ENCODE measurements around the gene SAT2.
"Not testable (repeated sequence)": the region's sequence is repeated elsewhere in the genome, so short reads cannot be mapped to it uniquely, and the experiment has no call there.

The SAT2 gene

GRCh38 chr17:7652388-7653356, 25.1 kb upstream of the SAT2 start:
- WGBS: 79% methylated on average over 12 of the region's 12 CpGs
- H3K4me3 ChIP-seq (ENCODE audit: low read length): peak overlapping the region; percentile 66; the same call in 1 of the 2 replicates
- peaks cover 12% of the 10 kb centered on the region; the same call in 1 of the 2 replicates for H3K36me3 ChIP-seq (ENCODE audit: insufficient read depth, low read length)
- no peak overlapping the region for H3K9ac ChIP-seq (ENCODE audit: low read depth, low read length)
- no peak overlapping the region for H3K27ac ChIP-seq (ENCODE audit: low read depth, low read length)
- peaks cover 16% of the 10 kb centered on the region for H3K4me1 ChIP-seq (ENCODE audit: insufficient read depth, low read length)
- H3K27me3 ChIP-seq (ENCODE audit: insufficient read depth, low read length): peaks cover 37% of the 10 kb centered on the region
- no peaks in the 10 kb centered on the region for H3K9me3 ChIP-seq (ENCODE audit: insufficient read depth, low read depth, low read length)

GRCh38 chr17:7651665-7652387, 24.2 kb upstream of the SAT2 start:
- H3K36me3 ChIP-seq (ENCODE audit: insufficient read depth, low read length): peaks cover 12% of the 10 kb centered on the region; the same call in 1 of the 2 replicates
- no peak overlapping the region for H3K27ac ChIP-seq (ENCODE audit: low read depth, low read length)
- H3K4me1 ChIP-seq (ENCODE audit: insufficient read depth, low read length): peaks cover 10% of the 10 kb centered on the region
- no peaks in the 10 kb centered on the region for H3K9me3 ChIP-seq (ENCODE audit: insufficient read depth, low read depth, low read length)
- H3K27me3 ChIP-seq (ENCODE audit: insufficient read depth, low read length): peaks cover 37% of the 10 kb centered on the region
- peak overlapping the region; percentile 32; the same call in 1 of the 2 replicates for H3K9ac ChIP-seq (ENCODE audit: low read depth, low read length)
- H3K4me3 ChIP-seq (ENCODE audit: low read length): peak overlapping the region; percentile 66
- 4% methylated on average over 54 of the region's 54 CpGs for WGBS

- Histone ChIP-seq H3K36me3 (ENCODE audit: insufficient read depth, low read length) (peaks cover 12% of the 10 kb centered on the region; the same call in 1 of the 2 replicates), H3K27ac (ENCODE audit: low read depth, low read length) (no peak overlapping the region), H3K4me3 (ENCODE audit: low read length) (peak overlapping the region; percentile 66), H3K9me3 (ENCODE audit: insufficient read depth, low read depth, low read length) (no peaks in the 10 kb centered on the region), H3K4me1 (ENCODE audit: insufficient read depth, low read length) (peaks cover 5% of the 10 kb centered on the region), H3K27me3 (ENCODE audit: insufficient read depth, low read length) (peaks cover 37% of the 10 kb centered on the region), H3K9ac (ENCODE audit: low read depth, low read length) (peak overlapping the region; percentile 32; the same call in 1 of the 2 replicates)
- under 1% methylated on average over 40 of the region's 45 CpGs for whole genome bisulfite sequencing
Measured at GRCh38 chr17:7651097-7651664, 23.6 kb upstream of the SAT2 start.

GRCh38 chr17:7650509-7651096, 23.0 kb upstream of the SAT2 start, which contains the start of gene ATP1B2:
Gene ATP1B2 (plus strand): TSS chr17:7650926. CDS start chr17:7651519, 593 bp downstream.
- Histone ChIP-seq H3K9ac (ENCODE audit: low read depth, low read length) (peak within 1 kb of the TSS; percentile 32; the same call in 1 of the 2 replicates), H3K4me3 (ENCODE audit: low read length) (peak within 1 kb of the TSS; percentile 66), H3K27ac (ENCODE audit: low read depth, low read length) (no peak within 1 kb of the TSS), H3K9me3 (ENCODE audit: insufficient read depth, low read depth, low read length) (no peaks in the 10 kb centered on the region), H3K36me3 (ENCODE audit: insufficient read depth, low read length) (peaks cover 9% of the 10 kb centered on the region; the same call in 1 of the 2 replicates), H3K4me1 (ENCODE audit: insufficient read depth, low read length) (peaks cover 5% of the 10 kb centered on the region; the same call in 1 of the 2 replicates), H3K27me3 (ENCODE audit: insufficient read depth, low read length) (peaks cover 37% of the 10 kb centered on the region)
- WGBS: under 1% methylated on average over 30 of the region's 34 CpGs

GRCh38 chr17:7647018-7647417, 19.4 kb upstream of the SAT2 start:
- Histone ChIP-seq H3K4me1 (ENCODE audit: insufficient read depth, low read length) (no peaks in the 10 kb centered on the region; the same call in 1 of the 2 replicates), H3K27me3 (ENCODE audit: insufficient read depth, low read length) (peaks cover 25% of the 10 kb centered on the region), H3K9ac (ENCODE audit: low read depth, low read length) (no peak overlapping the region), H3K36me3 (ENCODE audit: insufficient read depth, low read length) (no peaks in the 10 kb centered on the region), H3K27ac (ENCODE audit: low read depth, low read length) (no peak overlapping the region), H3K9me3 (ENCODE audit: insufficient read depth, low read depth, low read length) (no peaks in the 10 kb centered on the region), H3K4me3 (ENCODE audit: low read length) (no peak overlapping the region)
- 94% methylated on average over 3 of the region's 4 CpGs for WGBS

- WGBS: 89% methylated on average over 9 of the region's 9 CpGs
- no peaks in the 10 kb centered on the region for H3K9me3 ChIP-seq (ENCODE audit: insufficient read depth, low read depth, low read length)
- no peak overlapping the region for H3K9ac ChIP-seq (ENCODE audit: low read depth, low read length)
- no peaks in the 10 kb centered on the region; the same call in 1 of the 2 replicates for H3K4me1 ChIP-seq (ENCODE audit: insufficient read depth, low read length)
- no peak overlapping the region for H3K27ac ChIP-seq (ENCODE audit: low read depth, low read length)
- H3K27me3 ChIP-seq (ENCODE audit: insufficient read depth, low read length): peaks cover 19% of the 10 kb centered on the region
- no peaks in the 10 kb centered on the region for H3K36me3 ChIP-seq (ENCODE audit: insufficient read depth, low read length)
- no peak overlapping the region for H3K4me3 ChIP-seq (ENCODE audit: low read length)
Measured at GRCh38 chr17:7646457-7646856, 18.8 kb upstream of the SAT2 start.

- Histone ChIP-seq H3K36me3 (ENCODE audit: insufficient read depth, low read length) (no peaks in the 10 kb centered on the region), H3K27ac (ENCODE audit: low read depth, low read length) (no peak overlapping the region), H3K4me1 (ENCODE audit: insufficient read depth, low read length) (no peaks in the 10 kb centered on the region; the same call in 1 of the 2 replicates), H3K9ac (ENCODE audit: low read depth, low read length) (no peak overlapping the region), H3K4me3 (ENCODE audit: low read length) (no peak overlapping the region), H3K9me3 (ENCODE audit: insufficient read depth, low read depth, low read length) (no peaks in the 10 kb centered on the region), H3K27me3 (ENCODE audit: insufficient read depth, low read length) (0 out of 2 replicates have a peak, but pooled peaks cover 7% of the 10 kb centered on the region)
- 96% methylated on average over 4 of the region's 4 CpGs for WGBS
Measured at GRCh38 chr17:7644775-7645174, 17.2 kb upstream of the SAT2 start.

GRCh38 chr17:7641635-7642034, 14.0 kb upstream of the SAT2 start:
- H3K4me1 ChIP-seq (ENCODE audit: insufficient read depth, low read length); H3K27me3 ChIP-seq (ENCODE audit: insufficient read depth, low read length); H3K9ac ChIP-seq (ENCODE audit: low read depth, low read length); H3K27ac ChIP-seq (ENCODE audit: low read depth, low read length); H3K4me3 ChIP-seq (ENCODE audit: low read length); H3K9me3 ChIP-seq (ENCODE audit: insufficient read depth, low read depth, low read length); H3K36me3 ChIP-seq (ENCODE audit: insufficient read depth, low read length): not testable (repeated sequence)
- WGBS: 81% methylated on average over 7 of the region's 7 CpGs

- Histone ChIP-seq H3K36me3 (ENCODE audit: insufficient read depth, low read length) (no peaks in the 10 kb centered on the region), H3K9me3 (ENCODE audit: insufficient read depth, low read depth, low read length) (no peaks in the 10 kb centered on the region), H3K4me3 (ENCODE audit: low read length) (no peak overlapping the region), H3K27me3 (ENCODE audit: insufficient read depth, low read length) (no peaks in the 10 kb centered on the region), H3K9ac (ENCODE audit: low read depth, low read length) (no peak overlapping the region), H3K4me1 (ENCODE audit: insufficient read depth, low read length) (peaks cover 4% of the 10 kb centered on the region; the same call in 1 of the 2 replicates), H3K27ac (ENCODE audit: low read depth, low read length) (no peak overlapping the region)
- 94% methylated on average over 26 of the region's 26 CpGs for WGBS
Measured at GRCh38 chr17:7640783-7641182, 13.2 kb upstream of the SAT2 start.

GRCh38 chr17:7636163-7636562, 8.5 kb upstream of the SAT2 start:
- H3K27me3 ChIP-seq (ENCODE audit: insufficient read depth, low read length): no peaks in the 10 kb centered on the region
- H3K4me1 ChIP-seq (ENCODE audit: insufficient read depth, low read length): peaks cover 8% of the 10 kb centered on the region; the same call in 1 of the 2 replicates
- H3K9me3 ChIP-seq (ENCODE audit: insufficient read depth, low read depth, low read length): no peaks in the 10 kb centered on the region
- no peaks in the 10 kb centered on the region for H3K36me3 ChIP-seq (ENCODE audit: insufficient read depth, low read length)
- 61% methylated on average over 5 of the region's 5 CpGs for WGBS
- no peak overlapping the region for H3K9ac ChIP-seq (ENCODE audit: low read depth, low read length)
- no peak overlapping the region for H3K4me3 ChIP-seq (ENCODE audit: low read length)
- H3K27ac ChIP-seq (ENCODE audit: low read depth, low read length): no peak overlapping the region
